A673 (cell line): ENCODE measurements around the gene DZIP3.

Source experiments
- EZH2 ChIP-seq: fragments of 200-600 bp; sonication (generic); IDR thresholded peaks from 2 replicates; pipeline ENCODE4 v1.6.1; 2017; ENCODE audit warnings: borderline replicate concordance, low read depth, mild to moderate bottlenecking, mixed read lengths, antibody characterized with exemption, low read length; ENCODE audit not compliant: poor library complexity, severe bottlenecking
- TF ChIP-seq, protein P1 (sequence below): fragments of 300-800, 200-600 bp; sonication (generic); conservative IDR thresholded peaks from 2 replicates; pipeline ENCODE4 v1.5.1; 2017; ENCODE audit warnings: low read depth, mild to moderate bottlenecking, antibody characterized with exemption, low read length, moderate library complexity, mixed read lengths

DNA sequence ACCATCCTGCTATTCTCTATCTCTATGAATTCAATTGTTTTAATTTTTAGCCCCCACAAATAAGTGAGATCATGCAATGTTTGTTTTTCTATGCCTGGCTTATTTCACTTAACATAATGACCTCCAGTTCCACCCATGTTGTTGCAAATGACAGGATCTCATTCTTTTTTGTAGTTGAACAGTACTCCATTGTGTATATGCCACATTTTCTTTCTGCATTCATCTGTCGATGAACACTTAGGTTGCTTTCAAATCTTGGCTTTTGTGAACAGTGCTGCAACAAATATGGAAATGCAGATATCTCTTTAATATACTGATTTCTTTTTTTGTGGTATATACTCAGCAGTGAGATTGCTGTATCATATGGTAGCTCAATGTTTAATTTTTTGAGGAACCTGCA, 108.9 kb downstream of the DZIP3 start:
- TF ChIP-seq, protein P1, sequence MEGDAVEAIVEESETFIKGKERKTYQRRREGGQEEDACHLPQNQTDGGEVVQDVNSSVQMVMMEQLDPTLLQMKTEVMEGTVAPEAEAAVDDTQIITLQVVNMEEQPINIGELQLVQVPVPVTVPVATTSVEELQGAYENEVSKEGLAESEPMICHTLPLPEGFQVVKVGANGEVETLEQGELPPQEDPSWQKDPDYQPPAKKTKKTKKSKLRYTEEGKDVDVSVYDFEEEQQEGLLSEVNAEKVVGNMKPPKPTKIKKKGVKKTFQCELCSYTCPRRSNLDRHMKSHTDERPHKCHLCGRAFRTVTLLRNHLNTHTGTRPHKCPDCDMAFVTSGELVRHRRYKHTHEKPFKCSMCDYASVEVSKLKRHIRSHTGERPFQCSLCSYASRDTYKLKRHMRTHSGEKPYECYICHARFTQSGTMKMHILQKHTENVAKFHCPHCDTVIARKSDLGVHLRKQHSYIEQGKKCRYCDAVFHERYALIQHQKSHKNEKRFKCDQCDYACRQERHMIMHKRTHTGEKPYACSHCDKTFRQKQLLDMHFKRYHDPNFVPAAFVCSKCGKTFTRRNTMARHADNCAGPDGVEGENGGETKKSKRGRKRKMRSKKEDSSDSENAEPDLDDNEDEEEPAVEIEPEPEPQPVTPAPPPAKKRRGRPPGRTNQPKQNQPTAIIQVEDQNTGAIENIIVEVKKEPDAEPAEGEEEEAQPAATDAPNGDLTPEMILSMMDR: no peak
- no peak for TF ChIP-seq EZH2
